ENCODE data around the gene FMN2. TPM values are rescaled to one million over a fixed set of nuclear protein-coding genes. Genes with fewer than 3 reads are reported as not detected.
"Not testable (repeated sequence)": the region's sequence is repeated elsewhere in the genome, so short reads cannot be mapped to it uniquely, and the experiment has no call there.

FMN2 gene
- total RNA-seq, 1 donor from 2014 or later, result 0.38 TPM

DNA sequence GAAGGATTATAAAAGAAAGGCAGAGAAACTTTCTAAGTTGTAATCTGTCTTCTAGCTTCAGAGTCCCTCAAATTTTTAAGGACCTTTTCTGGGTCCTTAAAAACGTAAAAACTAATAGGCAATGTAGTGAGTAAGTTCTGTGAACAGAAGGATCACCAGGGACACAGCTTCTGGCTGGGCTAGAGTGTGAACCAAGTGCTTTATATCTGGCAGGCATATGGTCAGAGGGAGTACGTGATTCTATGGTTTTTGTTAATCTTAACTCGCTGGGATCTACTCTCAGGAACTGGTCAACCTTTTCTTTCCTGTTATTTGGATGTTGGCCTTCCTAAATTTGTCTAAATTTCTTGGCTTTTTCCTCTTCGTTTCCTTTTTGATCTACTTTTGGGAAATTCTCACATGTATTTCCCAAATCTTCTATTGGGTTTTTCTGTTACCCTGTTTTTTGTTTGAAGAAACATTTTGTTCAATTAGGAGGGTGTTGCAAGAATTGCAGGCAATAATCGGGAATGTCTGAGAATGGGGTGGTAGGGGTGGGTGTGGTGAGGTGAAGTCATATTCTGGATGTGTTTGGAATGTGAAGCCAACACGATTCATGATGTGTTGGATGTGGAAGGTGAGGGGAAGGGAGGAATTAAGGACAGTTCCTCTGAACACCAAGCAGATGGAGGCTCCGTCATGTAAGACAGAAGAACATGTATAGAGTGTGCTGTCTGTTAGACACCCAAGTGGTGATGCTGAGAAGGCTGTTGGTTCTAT, 193.2 kb downstream of the FMN2 start:
- no peak for DNase-seq (ENCODE audit: low spot score)
- intact Hi-C loops (cut with DNase I), result no loop called here

GRCh38 chr1:240285540-240285939, 193.9 kb downstream of the FMN2 start:
- intact Hi-C loops (cut with DNase I), result no loop called here
- DNase-seq (ENCODE audit: low spot score), result no peak

DNA sequence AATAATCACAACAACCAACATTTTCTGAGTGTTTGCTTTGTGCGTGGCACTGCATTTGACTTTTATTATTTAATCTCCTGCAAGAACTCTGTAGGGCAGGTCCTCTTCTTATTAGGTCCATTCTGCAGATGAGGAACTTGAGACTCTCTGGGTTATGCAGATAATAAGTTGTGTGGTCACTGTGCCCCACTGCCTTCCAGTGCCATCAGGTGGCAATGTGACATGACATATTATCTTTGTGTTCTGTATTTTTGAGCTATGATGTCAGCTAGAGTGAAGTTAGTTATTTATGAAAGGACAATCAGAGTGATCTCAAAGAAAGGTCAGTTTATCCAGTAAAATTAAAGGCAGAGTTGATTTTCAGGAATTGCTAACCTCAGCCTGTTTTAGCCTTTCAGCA, 196.0 kb downstream of the FMN2 start:
- no peak for DNase-seq (ENCODE audit: low spot score)
- intact Hi-C loops (cut with DNase I), result no loop called here

- no peak for DNase-seq (ENCODE audit: low spot score)
- intact Hi-C loops (cut with DNase I), result no loop called here
These were observed 202.0 kb downstream of the FMN2 start for GRCh38 chr1:240293706-240294105.

- intact Hi-C loops (cut with DNase I), result no loop called here
- no peak for DNase-seq (ENCODE audit: low spot score)
These were observed 202.9 kb downstream of the FMN2 start for GRCh38 chr1:240294566-240294965.

DNA sequence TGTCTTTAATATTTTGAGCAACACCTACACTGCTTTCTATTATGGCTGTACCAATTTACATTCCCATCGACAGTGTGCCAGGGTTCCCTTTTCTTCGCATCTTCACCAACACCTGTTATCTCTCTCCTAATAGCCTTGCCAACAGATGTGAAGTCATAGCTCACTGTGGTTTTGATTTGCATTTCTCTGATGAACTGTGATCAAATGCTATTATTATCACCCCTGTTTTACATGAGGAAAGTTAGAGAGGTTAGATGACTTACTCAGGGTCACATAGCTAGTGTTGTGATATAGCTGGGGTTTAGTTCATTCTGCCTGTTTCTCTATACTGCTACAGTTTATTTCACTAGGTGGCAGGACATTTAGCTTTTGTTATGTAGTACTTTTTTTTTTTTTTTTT, 204.1 kb downstream of the FMN2 start:
- intact Hi-C loops (cut with DNase I), result no loop called here

DNA sequence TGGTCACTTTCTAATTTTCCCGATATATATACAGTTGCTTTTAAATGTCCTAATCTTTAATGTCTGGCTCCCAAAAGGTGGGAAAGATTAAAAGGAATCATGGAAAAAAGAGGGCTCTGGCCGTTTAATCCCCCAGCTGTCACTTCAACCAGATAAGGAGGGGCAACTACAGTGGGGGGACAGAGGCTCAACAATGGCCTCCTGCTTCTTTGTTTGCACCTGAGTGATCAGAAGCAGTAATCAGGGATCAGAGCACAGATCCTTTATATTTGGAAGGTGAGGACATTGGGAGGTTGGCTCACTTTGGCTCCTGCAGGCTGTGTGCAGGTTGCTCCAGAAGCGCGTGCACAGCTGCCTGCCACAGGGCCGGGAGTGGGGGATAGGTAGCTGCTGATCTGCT, 212.8 kb downstream of the FMN2 start:
- DNase-seq (ENCODE audit: low spot score), result no peak

More for the DNA sequence above, 204.1 kb downstream of the FMN2 start:
- DNase-seq (ENCODE audit: low spot score), result no peak

DNA sequence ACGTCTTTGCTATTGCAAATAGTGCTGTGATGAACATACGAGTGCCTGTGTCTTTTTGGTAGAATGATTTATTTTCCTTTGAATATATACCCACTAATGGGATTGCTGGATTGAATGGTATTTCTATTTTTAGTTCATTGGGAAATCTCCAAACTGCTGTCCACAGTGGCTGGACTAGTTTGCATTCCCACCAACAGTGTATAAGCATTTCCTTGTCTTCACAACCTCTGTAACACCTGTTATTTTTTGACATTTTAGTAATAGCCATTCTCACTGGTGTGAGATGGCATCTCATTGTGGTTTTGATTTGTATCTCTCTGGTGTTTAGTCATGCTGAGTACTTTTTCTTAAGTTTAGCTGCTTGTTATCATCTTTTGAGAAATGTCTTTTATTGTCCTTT, 215.0 kb downstream of the FMN2 start:
- intact Hi-C loops (cut with DNase I), result no loop called here

More for the DNA sequence above, 212.8 kb downstream of the FMN2 start:
- intact Hi-C loops (cut with DNase I), result no loop called here

GRCh38 chr1:240308096-240308495, 216.4 kb downstream of the FMN2 start:
- intact Hi-C loops (cut with DNase I), result no loop called here
- no peak for DNase-seq (ENCODE audit: low spot score)

More for the DNA sequence above, 215.0 kb downstream of the FMN2 start:
- no peak for DNase-seq (ENCODE audit: low spot score)

DNA sequence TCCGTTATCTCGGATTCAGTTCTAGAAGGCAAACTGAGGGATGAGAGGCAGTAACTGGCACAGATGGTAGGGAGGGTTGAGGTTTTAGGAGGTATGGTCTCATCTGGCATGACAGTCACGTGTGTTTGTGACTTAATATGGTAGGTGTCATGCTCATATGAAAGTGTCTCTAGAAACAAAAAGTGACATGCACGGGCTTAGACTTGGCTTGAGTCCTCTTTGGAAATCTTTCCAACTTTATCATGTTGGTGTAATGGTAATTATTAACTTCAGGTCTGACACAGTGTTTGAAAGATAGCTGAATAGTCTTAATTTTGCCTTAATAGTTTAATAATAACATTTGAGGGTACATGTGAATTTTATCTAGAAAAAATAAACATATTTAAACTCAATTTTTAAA, 218.1 kb downstream of the FMN2 start:
- no peak for DNase-seq (ENCODE audit: low spot score)
- intact Hi-C loops (cut with DNase I), result no loop called here

GRCh38 chr1:240310226-240310925, 218.7 kb downstream of the FMN2 start:
- intact Hi-C loops (cut with DNase I), result no loop called here
- DNase-seq (ENCODE audit: low spot score), result no peak

GRCh38 chr1:240312872-240313271, 221.2 kb downstream of the FMN2 start:
- no peak for DNase-seq (ENCODE audit: low spot score)
- intact Hi-C loops (cut with DNase I), result no loop called here

DNA sequence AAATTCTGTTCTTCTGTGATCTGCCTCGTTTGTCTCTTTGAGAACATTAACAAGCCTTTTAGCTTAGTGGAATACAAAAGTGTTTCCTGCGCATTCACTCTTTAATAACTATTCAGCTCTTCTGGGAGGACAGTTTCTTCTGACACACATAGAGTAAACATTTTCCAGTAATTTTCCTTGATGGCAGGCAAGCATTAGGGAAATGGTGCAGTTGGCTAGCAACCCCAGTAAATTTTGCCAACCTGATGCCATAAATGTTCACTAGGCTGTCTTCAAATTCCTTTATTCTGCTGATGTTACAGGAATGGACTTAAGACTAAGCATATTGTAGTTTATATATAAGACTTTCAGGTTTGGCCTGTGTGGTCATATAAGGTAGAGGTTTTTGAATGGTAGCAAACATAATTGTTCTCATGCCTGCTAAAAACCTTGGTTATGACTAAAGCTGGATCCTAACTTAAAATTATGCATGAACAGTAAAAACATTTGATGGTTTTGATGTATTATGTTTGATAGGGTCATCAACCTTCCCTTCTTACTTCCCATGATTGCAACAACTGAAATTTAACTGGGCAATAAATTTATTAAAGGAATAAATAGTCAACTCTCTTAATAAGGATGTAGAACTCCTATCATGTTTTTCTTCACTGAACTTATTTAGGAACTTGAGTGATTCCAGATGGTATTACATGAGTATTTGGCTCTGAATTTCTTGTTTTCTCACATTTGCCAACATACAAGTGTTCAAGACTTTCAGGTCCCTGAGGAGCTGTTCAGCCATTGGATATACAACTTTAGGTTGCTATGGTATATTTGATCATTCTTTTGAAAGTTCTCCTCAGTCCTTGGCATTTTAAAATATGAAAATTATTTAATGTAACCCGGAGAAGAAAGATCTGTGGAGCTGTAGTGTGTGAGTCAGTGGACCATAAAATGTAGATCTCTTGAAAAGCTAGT, 223.4 kb downstream of the FMN2 start:
- intact Hi-C loops (cut with DNase I), result no loop called here
- DNase-seq (ENCODE audit: low spot score), result no peak

- intact Hi-C loops (cut with DNase I), result no loop called here
- no peak for DNase-seq (ENCODE audit: low spot score)
These were observed 228.3 kb downstream of the FMN2 start for GRCh38 chr1:240319998-240320397.

- no peak for DNase-seq (ENCODE audit: low spot score)
- intact Hi-C loops (cut with DNase I), result no loop called here
These were observed 229.0 kb downstream of the FMN2 start for GRCh38 chr1:240320659-240321058.

GRCh38 chr1:240322943-240323342, 231.3 kb downstream of the FMN2 start:
- no peak for DNase-seq (ENCODE audit: low spot score)
- intact Hi-C loops (cut with DNase I), result no loop called here

- intact Hi-C loops (cut with DNase I); DNase-seq (ENCODE audit: low spot score): not testable (repeated sequence)
These were observed 236.7 kb downstream of the FMN2 start for GRCh38 chr1:240328382-240328781.

GRCh38 chr1:240329443-240329842, 237.8 kb downstream of the FMN2 start:
- intact Hi-C loops (cut with DNase I), result no loop called here
- no peak for DNase-seq (ENCODE audit: low spot score)

- intact Hi-C loops (cut with DNase I), result no loop called here
- no peak for DNase-seq (ENCODE audit: low spot score)
These were observed 241.0 kb downstream of the FMN2 start for GRCh38 chr1:240332672-240333071.

DNA sequence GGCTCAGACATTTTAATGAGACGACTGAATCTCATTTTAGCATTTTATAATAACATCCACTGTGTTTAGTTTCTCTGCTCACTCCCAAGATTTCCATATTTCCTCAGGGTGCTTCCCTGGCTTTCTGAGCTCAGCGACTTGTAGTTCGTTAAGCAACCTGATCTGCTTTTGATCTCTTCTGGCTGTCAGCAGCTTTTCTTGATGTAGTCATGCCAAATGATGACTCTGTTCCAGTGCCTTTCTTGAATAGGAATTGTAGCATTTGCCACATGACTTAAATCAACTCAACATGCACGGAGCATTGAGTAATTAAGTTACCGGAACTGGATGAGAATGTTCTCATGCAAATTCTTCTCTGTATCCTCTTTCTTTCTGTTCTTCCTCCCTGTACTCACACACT, 246.1 kb downstream of the FMN2 start:
- intact Hi-C loops (cut with DNase I), result no loop called here
- DNase-seq (ENCODE audit: low spot score), result no peak
